MM.1S (cell line): ENCODE data around the gene CDH4.
"Not testable (repeated sequence)": the region's sequence is repeated elsewhere in the genome, so short reads cannot be mapped to it uniquely, and the experiment has no call there.

Experiments
- CTCF ChIP-seq: fragments of 300-600 bp; sonication (generic); IDR thresholded peaks from 2 replicates; pipeline ENCODE4 v1.5.1; 2016; ENCODE audit warnings: antibody characterized with exemption, low read length, mixed read lengths
- EZH2 ChIP-seq: fragments of 300-600 bp; sonication (generic); optimal IDR thresholded peaks from 2 replicates; pipeline ENCODE3; 2017; ENCODE audit warnings: low read depth, mild to moderate bottlenecking, antibody characterized with exemption, low read length, mixed read lengths
- EZH2phosphoT487 ChIP-seq: fragments of 300-600 bp; sonication (generic); IDR thresholded peaks from 2 replicates; pipeline ENCODE4 v1.6.1; 2018; ENCODE audit warnings: antibody characterized with exemption, low read length

- TF ChIP-seq CTCF, EZH2, EZH2phosphoT487: not testable (repeated sequence)
Measured at GRCh38 chr20:61273666-61274065, 21.6 kb downstream of the CDH4 start.
